GM18526 (cell line): Measurements from ENCODE around the gene PEPD.

Experiments used
- POLR2A ChIP-seq: IDR thresholded peaks from 3 replicates; pipeline ENCODE4 v1.6.1; 2011; ENCODE audit not compliant: insufficient read length; ENCODE audit errors: extremely low read depth

The PEPD gene

DNA sequence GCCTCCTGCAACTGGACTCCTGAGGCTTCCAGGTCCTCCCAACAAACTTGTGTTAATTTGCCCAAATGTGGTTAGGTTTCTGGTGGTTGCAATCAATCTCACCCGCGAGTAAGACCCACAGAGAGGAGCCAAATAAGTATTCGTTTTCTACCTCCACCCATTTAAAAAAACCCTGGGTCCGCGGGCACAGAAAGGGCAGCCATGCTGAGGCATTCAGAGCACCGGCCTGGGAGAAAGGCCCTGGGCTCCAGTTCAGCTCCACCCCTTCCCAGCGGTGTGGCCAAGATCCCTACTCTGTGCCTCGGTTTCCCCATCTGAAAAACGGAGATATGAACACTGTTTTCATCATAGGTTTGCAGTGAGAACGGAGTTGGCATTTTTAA, 56.9 kb downstream of the PEPD start:
- no peak for TF ChIP-seq POLR2A

DNA sequence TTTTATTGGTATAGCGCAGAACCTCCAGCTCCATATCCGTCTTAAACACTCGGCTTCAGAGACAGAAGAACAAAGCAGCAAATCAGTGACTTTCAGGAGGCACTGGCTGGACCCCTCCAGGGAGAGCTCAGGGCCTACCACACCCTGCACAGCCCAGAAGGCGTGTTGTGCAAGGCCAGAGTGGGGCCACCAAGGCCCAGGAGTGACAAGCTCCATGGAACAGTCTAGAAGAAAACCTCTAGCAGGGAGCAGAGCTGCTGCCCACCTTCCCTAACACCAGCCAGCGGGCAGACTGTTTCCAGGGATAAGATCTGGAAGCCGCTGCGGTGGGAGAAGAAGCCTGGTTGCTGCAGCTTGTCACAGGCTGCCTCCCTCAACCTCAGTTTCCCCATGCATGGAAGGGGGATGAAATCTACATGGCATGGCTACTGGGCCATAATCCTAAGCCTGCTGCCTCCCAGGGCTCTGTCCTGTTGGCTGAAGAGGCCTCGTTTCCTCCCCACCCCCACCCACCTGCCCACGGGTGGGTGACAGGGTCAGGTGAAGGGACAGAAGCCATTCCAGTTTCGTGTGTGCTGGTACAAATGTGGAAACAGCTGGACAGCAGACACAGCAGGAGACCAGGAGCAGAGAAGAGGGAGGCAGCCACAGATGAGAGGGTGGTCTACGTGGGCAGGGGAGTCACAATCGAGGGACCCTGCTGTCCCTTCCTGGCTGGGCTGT, 57.4 kb downstream of the PEPD start:
- TF ChIP-seq POLR2A: no peak

- TF ChIP-seq POLR2A: no peak
These were observed 58.4 kb downstream of the PEPD start for GRCh38 chr19:33463199-33463598.

DNA sequence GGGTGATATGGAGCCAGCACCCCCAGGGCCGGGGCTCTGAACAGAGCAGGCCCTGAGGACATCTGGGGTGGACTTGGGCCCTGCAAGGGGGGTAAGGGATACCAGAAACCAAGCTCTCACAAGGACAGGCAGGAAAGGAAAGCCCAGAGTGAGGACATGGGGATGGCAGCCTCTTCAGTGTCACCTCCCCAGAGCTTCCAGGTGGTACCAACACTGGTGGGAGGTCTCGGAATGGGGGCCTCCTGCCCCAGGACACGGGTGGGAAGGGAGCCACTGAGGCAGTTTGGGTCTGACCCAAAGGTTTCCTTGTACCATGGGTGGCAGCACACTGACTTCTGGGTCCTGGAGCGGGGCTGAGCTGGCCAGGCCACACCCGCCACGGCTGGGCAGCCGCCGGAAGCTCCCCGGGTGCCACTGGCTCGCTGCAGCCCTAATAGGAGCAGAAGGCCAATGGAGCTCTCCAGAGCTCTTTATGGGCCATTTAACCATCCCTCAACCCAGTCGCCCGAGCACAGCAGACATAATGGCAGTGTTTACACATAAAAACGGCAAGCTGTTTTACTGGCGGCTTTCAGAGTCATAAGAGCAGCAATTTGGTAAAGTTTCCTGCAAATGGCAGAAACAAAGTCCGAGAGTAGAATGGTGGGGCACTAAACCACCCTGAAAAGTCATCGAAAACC, 59.3 kb downstream of the PEPD start:
- no peak for TF ChIP-seq POLR2A

DNA sequence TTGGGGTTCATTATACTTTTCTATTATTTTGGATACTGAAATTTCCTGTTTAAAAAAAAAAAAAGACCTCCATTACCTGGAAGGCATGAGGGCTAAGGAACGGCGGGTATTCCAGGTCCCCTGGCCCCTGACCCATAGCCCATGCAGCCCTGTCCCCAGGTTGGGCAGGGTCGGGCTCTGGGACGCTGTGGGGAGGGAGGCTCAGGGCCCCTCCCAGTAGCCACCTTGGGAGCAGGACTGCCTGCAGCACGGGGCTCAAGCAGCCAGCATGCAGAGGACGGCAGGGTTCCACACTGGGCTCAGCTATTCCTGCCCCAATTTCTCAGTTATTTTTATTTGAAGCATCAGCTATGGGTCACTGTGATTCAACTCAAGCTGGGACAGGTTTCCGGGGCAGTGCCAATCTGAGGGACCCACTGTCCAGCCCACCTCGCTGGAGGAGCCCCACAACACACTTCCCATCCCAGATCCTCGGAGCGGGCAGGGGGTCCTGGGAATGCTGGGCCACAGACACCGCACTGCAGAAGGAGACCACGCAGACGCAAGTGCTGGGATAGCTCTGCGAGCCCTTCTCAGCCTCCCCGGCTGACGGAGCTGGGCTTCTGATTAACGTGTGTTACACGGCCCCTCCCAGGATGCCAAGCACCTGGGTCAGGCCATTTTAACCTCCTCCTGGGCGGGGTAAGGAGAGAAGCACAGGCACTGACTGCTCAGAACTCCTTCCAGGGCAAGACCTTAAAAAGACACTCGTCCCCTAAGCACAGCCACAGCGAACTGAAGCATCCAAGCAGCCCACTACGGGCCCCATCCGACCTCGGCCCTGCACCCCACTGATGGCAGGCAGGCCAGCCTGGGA, 60.1 kb downstream of the PEPD start:
- TF ChIP-seq POLR2A: no peak

- TF ChIP-seq POLR2A: no peak
These were observed 61.2 kb downstream of the PEPD start for GRCh38 chr19:33460221-33460908.

DNA sequence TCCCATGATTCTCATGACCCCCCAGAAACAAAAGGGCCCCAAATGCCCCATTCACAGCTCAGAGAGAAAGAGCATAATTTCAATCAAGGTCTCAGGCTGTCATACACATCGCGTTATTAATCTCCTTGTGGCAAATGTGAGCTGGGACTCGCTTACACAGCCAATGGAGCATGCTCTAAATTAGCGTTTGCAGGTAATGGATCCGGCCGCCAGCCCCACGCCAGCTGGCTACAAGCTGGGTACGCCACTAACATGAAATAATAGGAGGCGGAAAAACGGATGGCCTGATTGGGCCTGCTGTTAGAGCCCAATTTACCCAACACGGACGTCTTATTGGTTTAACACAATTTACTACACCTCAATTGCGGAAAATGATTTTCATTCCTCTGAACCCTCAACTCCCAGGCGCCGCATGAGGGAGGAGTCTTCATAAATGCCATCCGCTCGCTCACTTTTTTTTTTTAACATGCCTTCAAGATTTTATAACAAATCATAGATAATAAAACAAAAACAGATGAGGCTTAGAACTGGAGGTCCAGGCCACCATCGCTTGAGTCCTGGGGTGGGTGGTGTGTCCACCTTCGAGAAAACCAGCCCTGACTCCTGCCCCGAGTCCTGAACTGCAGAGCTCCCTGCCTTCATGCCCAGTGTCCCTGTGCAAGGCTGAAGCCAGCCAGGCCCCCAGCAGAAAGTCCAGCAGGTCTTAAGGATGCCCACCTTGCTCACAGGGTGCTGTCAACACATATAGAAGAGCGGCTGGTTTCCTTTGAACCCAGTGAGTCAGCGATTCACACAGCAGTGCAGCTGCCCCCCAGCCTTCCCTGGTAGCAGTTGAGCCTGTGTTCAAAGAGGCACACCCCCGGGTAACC, 62.1 kb downstream of the PEPD start:
- TF ChIP-seq POLR2A: no peak

GRCh38 chr19:33458807-33459206, 62.8 kb downstream of the PEPD start:
- no peak for TF ChIP-seq POLR2A

- TF ChIP-seq POLR2A: no peak
These were observed 63.4 kb downstream of the PEPD start for GRCh38 chr19:33458171-33458633.

DNA sequence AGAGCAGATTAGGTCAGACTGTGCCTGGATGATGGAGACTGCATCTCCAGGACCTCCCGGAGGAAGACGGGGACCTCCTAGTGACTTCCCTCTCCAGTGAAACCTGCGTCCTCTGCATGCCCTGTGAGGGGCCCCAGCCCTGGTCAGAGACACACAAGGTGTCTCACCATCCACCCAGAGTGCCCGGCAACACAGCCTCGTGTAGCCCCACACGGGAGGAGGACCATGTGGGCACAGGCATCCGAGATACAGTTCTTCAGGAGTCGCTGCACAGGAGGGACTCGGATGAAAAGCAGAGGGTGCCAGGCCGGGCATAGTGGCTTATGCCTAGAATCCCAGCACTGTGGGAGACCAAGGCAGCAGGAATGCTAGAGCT, 64.8 kb downstream of the PEPD start:
- TF ChIP-seq POLR2A: no peak

GRCh38 chr19:33456076-33456844, 65.3 kb downstream of the PEPD start:
- no peak for TF ChIP-seq POLR2A

DNA sequence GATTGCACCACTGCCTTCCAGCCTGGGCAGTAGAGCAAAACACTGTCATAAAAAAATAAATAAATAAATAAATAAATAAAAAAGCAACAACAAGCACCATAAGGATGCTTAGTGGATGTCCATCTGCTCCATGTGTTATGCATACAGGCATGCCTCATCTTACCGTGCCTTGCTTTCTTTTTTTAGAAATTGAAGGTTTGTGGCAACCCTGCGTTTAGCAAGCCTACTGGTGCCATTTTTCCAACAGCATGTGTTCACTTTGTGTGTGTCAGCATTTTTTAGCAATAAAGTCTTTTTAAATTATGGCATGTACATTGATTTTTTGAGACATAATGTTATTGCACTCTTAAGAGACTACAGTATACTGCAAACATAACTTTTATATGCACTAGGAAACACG, 68.3 kb downstream of the PEPD start:
- TF ChIP-seq POLR2A: no peak

DNA sequence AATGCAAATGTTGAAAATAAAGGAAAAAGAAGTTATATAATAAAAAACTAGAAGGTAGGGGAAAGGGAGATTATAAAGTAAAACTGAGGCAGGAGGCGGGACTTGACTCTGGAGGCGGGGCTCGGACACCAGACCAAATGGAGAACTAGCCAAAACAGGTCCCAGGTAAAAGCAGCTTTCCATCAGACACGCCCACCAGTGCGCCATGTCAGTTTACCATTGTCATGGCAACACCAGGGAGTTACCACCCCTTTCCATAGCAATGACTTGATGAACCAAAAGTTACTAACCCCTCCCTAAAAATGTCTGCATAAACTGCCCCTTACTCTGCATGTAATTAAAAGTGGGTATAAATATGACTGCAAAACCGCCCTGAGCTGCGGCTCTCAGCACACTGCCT, 70.9 kb downstream of the PEPD start:
- TF ChIP-seq POLR2A: no peak

DNA sequence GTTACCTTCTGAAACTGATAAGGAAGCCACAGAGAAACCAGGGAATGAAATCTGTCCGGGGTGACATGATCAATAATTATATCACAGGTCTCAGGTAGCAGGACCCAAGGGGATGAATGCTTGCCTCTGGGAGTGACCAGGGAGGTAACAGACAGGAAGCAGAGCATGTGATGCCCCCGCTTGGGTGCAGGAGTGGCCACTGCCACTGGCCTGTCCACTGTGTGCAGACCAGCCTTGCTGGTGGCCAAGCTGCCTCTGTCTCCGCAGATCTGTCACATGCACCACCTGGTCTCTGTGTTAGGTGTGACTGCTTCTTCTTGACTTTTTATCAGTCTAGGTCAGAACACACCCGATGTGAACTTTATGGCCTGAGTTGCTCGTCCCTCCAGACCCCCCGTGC, 71.8 kb downstream of the PEPD start:
- no peak for TF ChIP-seq POLR2A

- no peak for TF ChIP-seq POLR2A
These were observed 73.5 kb downstream of the PEPD start for GRCh38 chr19:33448159-33448516.
